ENCODE measurements around the gene SH3BP4. TPM values are rescaled to one million over a fixed set of nuclear protein-coding genes. Genes with fewer than 3 reads are reported as not detected.

The SH3BP4 gene
- total RNA-seq, 2 experiments from 2014 or later, result 0.06 TPM; not detected in 1

DNA sequence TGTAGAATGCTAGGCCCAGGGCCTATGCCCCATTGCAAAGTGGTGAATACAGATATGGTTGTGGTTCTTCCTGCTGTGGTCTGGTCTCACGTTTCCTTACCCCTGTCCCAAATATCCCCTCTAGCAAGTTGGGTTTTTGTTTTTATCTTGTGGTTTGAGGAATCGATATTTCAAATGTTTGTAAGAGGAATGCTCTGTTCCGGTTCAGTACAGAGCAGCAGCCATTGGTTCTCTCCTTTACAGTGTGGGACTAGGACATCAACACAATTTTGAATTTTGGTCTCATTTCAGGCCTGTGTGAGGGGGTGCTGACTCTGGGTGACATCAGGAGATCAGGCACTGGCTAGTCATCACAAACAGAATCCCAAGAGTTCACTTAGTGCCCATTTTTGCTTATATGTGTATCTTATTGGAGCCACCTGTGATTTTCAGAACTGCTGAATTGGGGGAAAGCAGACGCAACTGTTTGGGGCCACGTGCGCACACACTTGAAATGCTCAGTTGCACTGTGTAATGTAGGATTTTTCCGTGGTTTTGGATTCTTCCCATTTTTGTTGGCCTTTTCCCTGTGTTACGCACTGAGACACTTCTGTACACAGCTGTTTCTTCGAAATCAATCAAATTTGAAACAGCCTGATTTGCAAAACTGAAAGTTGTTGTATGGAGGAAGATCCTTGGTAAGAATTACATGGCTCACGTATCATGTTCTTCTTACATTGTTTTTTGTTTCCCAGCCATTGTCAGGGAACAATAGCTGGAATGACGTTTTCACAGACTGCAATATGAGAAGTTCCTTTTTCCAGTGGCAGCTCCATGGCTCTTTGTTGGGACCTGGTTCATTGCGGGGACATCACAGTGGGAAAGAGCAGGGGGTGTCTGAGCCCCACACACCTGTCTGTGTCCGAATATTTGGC lies 8.6 kb downstream of the SH3BP4 start:
- Histone ChIP-seq H3K9me2 (ENCODE audit: insufficient read depth, low read length) (no peaks in the 10 kb centered on the region), H3K4me2 (ENCODE audit: low read length) (no peak overlapping the region), H3K9me3 (ENCODE audit: low read length) (no peaks in the 10 kb centered on the region), H3K4me3 (ENCODE audit: low read depth, low read length, poor library complexity, severe bottlenecking) (no peak overlapping the region), H4K20me1 (ENCODE audit: insufficient read depth, low read length) (no peaks in the 10 kb centered on the region), H3K4me1 (ENCODE audit: insufficient read depth, low read length, poor library complexity, severe bottlenecking) (no peaks in the 10 kb centered on the region), H3K36me3 (ENCODE audit: insufficient read depth, low read length) (no peaks in the 10 kb centered on the region), H2AFZ (ENCODE audit: low read length) (no peak overlapping the region), H3K27ac (ENCODE audit: low read depth, low read length, poor library complexity, severe bottlenecking) (no peak overlapping the region), H3K79me2 (ENCODE audit: insufficient read depth, low read depth, low read length) (no peaks in the 10 kb centered on the region)
- TF ChIP-seq, protein P1, sequence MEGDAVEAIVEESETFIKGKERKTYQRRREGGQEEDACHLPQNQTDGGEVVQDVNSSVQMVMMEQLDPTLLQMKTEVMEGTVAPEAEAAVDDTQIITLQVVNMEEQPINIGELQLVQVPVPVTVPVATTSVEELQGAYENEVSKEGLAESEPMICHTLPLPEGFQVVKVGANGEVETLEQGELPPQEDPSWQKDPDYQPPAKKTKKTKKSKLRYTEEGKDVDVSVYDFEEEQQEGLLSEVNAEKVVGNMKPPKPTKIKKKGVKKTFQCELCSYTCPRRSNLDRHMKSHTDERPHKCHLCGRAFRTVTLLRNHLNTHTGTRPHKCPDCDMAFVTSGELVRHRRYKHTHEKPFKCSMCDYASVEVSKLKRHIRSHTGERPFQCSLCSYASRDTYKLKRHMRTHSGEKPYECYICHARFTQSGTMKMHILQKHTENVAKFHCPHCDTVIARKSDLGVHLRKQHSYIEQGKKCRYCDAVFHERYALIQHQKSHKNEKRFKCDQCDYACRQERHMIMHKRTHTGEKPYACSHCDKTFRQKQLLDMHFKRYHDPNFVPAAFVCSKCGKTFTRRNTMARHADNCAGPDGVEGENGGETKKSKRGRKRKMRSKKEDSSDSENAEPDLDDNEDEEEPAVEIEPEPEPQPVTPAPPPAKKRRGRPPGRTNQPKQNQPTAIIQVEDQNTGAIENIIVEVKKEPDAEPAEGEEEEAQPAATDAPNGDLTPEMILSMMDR (conservative IDR thresholded peaks at IDR 0.05; ENCODE audit: low read length), result no peak
- TF ChIP-seq EZH2phosphoT487 (IDR thresholded peaks at IDR 0.05; ENCODE audit: borderline replicate concordance, low read depth, low read length), result no peak
- ChIA-PET POLR2A (interaction anchor here (0.5 to 0.7 kb wide), 2 partner anchors 12 to 132 kb away, joined by 3 to 5 read pairs; no protein-coding TSS in a partner anchor), CTCF (ENCODE audit: unreplicated experiment) (no interaction called here)
- no peak for DNase-seq (ENCODE audit: low spot score)
- BruUV-seq (replicated peaks), result no TSS peak
- intact Hi-C loops (cut with micrococcal nuclease; ENCODE audit: unreplicated experiment), result no loop called here

DNA sequence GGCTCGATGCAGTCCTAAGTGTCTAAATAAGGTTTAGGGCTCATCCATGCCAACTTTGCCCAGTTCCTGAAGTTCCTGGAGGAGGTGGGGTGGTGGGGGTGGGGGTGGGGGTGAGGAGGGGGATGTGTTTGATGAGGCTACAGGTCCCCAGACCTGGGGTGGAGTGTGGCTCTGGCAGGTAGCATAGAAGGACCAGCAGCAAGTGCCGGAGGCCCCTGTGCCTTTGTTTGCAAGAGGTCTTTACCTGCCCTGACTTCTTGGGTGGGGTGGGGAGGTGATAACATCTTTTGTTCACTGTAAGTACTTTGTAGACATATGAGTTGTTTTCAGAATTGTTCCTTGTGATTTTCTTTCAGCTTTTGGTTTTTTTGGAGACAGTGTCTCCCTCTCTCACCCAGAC lies 10.0 kb downstream of the SH3BP4 start:
- TF ChIP-seq, protein P1 (conservative IDR thresholded peaks at IDR 0.05; ENCODE audit: low read length), result no peak
- no peak for TF ChIP-seq EZH2phosphoT487 (IDR thresholded peaks at IDR 0.05; ENCODE audit: borderline replicate concordance, low read depth, low read length)
- CTCF ChIA-PET (ENCODE audit: unreplicated experiment), result no interaction called here
- no peaks in the 10 kb centered on the region for H3K9me3 ChIP-seq (ENCODE audit: low read length)
- H3K27ac ChIP-seq (ENCODE audit: low read depth, low read length, poor library complexity, severe bottlenecking), result no peak overlapping the region
- no peaks in the 10 kb centered on the region for H4K20me1 ChIP-seq (ENCODE audit: insufficient read depth, low read length)
- BruUV-seq (replicated peaks), result no TSS peak
- no peak for DNase-seq (ENCODE audit: low spot score)
- intact Hi-C loops (cut with micrococcal nuclease; ENCODE audit: unreplicated experiment), result no loop called here
- POLR2A ChIA-PET, result interaction anchor here (0.5 kb wide), 1 partner anchor 371 kb away, joined by 3 read pairs; no protein-coding TSS in a partner anchor
- no peaks in the 10 kb centered on the region for H3K36me3 ChIP-seq (ENCODE audit: insufficient read depth, low read length)
- no peak overlapping the region for H2AFZ ChIP-seq (ENCODE audit: low read length)
- no peaks in the 10 kb centered on the region for H3K79me2 ChIP-seq (ENCODE audit: insufficient read depth, low read depth, low read length)
- no peaks in the 10 kb centered on the region for H3K9me2 ChIP-seq (ENCODE audit: insufficient read depth, low read length)
- no peaks in the 10 kb centered on the region for H3K4me1 ChIP-seq (ENCODE audit: insufficient read depth, low read length, poor library complexity, severe bottlenecking)
- H3K4me2 ChIP-seq (ENCODE audit: low read length), result no peak overlapping the region
- H3K4me3 ChIP-seq (ENCODE audit: low read depth, low read length, poor library complexity, severe bottlenecking), result no peak overlapping the region
